ENCODE data around the gene CBX3. TPM values are rescaled to one million over a fixed set of nuclear protein-coding genes. Genes with fewer than 3 reads are reported as not detected.

CBX3 gene
- total RNA-seq, 1 experiment from 2014 or later = 232 TPM

GRCh38 chr7:26197153-26198115 lies 4.1 kb upstream of the CBX3 start:
- CTCF ChIA-PET = no interaction called here
- peak overlapping the region; percentile 59 for H3K27ac Mint-ChIP-seq
- TF ChIP-seq OVOL2 (CRISPR knock-in tag; IDR thresholded peaks at IDR 0.05; ENCODE audit: borderline replicate concordance) (no peak), ERG (CRISPR knock-in tag; IDR thresholded peaks at IDR 0.05) (0 out of 2 replicates have a peak, but pooled peaks have one; percentile 59), PRRX2 (CRISPR knock-in tag; IDR thresholded peaks at IDR 0.05) (peak; percentile 68; the same call in 1 of the 2 replicates), ETV6 (CRISPR knock-in tag; IDR thresholded peaks at IDR 0.05) (no peak), EMX1 (CRISPR knock-in tag; IDR thresholded peaks at IDR 0.05) (peak; percentile 81; the same call in 1 of the 2 replicates)
- H3K4me3 Mint-ChIP-seq = peak overlapping the region; percentile 100
- H3K9me3 Mint-ChIP-seq = no peaks in the 10 kb centered on the region
- DNase-seq (ENCODE audit: low spot score) (no peak), ATAC-seq (no peak)
- H3K27me3 Mint-ChIP-seq (ENCODE audit: low read depth) = peaks cover 3% of the 10 kb centered on the region
- POLR2A ChIA-PET = interaction anchor here (1.1 to 4.5 kb wide), 3 partner anchors 9 to 42 kb away, joined by 3 to 35 read pairs (median 4); no protein-coding TSS in a partner anchor
- H3K4me1 Mint-ChIP-seq = peaks cover 48% of the 10 kb centered on the region
- H3K36me3 Mint-ChIP-seq = peaks cover 76% of the 10 kb centered on the region

- DNase-seq (ENCODE audit: low spot score) (no peak), ATAC-seq (no peak)
- no peak for TF ChIP-seq RORB (CRISPR knock-in tag; IDR thresholded peaks at IDR 0.05)
- TF ChIP-seq NFE2L1 (CRISPR knock-in tag; IDR thresholded peaks at IDR 0.05) = no peak
- TF ChIP-seq ATF2 (CRISPR knock-in tag; IDR thresholded peaks at IDR 0.05; ENCODE audit: borderline replicate concordance, low read depth) = no peak
- TF ChIP-seq NFATC4 (CRISPR knock-in tag; IDR thresholded peaks at IDR 0.05) = no peak
- TF ChIP-seq OVOL2 (CRISPR knock-in tag; IDR thresholded peaks at IDR 0.05; ENCODE audit: borderline replicate concordance) = no peak
- TF ChIP-seq HMGXB4 (CRISPR knock-in tag; IDR thresholded peaks at IDR 0.05) = no peak
- TF ChIP-seq CTCF (IDR thresholded peaks at IDR 0.05) = peak; percentile 74
- TF ChIP-seq ZNF138 (CRISPR knock-in tag; conservative IDR thresholded peaks at IDR 0.05) = no peak
- TF ChIP-seq MAX (CRISPR knock-in tag; IDR thresholded peaks at IDR 0.05) = no peak
- 0 out of 2 replicates have a peak, but pooled peaks have one; percentile 62 for TF ChIP-seq ZNF416 (CRISPR knock-in tag; IDR thresholded peaks at IDR 0.05)
- no peaks in the 10 kb centered on the region for H3K9me3 Mint-ChIP-seq
- peaks cover 41% of the 10 kb centered on the region for H3K4me1 Mint-ChIP-seq
- POLR2A ChIA-PET = interaction anchor here (0.5 to 4.5 kb wide), 4 partner anchors 9 to 151 kb away, joined by 3 to 35 read pairs (median 6); partner anchors contain the start of gene NFE2L3
- H3K36me3 Mint-ChIP-seq = peaks cover 73% of the 10 kb centered on the region
- peak overlapping the region; percentile 100 for H3K27ac Mint-ChIP-seq
- H3K27me3 Mint-ChIP-seq (ENCODE audit: low read depth) = peaks cover 3% of the 10 kb centered on the region
- CTCF ChIA-PET = interaction anchor here (0.7 to 1.1 kb wide), 5 partner anchors 11 to 305 kb away, joined by 3 to 6 read pairs (median 3); no protein-coding TSS in a partner anchor
- peak overlapping the region; percentile 100 for H3K4me3 Mint-ChIP-seq
Measured at GRCh38 chr7:26198133-26198780, 3.3 kb upstream of the CBX3 start.
